GM12874 (cell line): ENCODE results near the gene PARD3B.

Experiments used
- CTCF ChIP-seq: IDR thresholded peaks from 2 replicates; pipeline ENCODE4 v1.5.1; 2011; ENCODE audit warnings: low read depth, mild to moderate bottlenecking, control low read depth, low read length, moderate library complexity; ENCODE audit not compliant: insufficient read depth

PARD3B gene

DNA sequence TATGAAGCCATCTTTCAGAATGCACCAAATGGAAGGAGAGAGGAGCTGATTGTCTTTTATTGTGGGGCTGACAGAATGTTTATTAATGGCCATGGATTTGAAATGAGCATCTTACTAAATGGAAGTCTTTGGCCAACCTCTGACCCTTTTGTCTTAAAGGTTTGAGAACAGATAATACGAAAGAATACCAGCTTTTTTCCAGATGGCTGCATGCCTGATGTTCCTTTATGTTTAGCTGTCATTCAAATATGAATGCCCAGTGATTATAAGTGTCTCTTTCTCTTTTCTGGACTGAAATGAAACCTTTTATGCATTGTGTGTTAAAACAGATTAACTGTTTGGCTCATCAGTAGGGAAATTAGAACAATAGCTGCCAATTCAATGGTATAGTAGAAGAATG lies 46.0 kb downstream of the PARD3B start:
- TF ChIP-seq CTCF = no peak

DNA sequence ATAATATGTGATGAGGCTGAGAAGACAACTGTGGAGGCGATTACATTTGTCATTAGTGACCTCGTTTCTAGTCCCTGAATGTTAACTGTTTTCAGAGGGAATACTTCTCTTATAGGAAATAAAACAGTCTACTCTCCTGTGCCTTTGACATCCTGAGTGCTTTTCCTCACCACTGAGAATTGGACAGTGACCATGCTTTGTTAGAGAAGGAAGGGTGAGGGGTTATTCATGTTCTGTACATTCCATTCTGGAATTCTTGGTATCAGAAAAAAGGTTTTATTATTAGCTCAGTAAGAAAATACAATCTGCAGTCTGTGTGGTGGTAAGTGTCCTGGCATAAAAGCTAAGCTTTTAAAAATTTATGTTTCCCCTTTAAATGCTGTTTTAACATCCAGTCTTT lies 58.8 kb downstream of the PARD3B start:
- TF ChIP-seq CTCF = no peak

DNA sequence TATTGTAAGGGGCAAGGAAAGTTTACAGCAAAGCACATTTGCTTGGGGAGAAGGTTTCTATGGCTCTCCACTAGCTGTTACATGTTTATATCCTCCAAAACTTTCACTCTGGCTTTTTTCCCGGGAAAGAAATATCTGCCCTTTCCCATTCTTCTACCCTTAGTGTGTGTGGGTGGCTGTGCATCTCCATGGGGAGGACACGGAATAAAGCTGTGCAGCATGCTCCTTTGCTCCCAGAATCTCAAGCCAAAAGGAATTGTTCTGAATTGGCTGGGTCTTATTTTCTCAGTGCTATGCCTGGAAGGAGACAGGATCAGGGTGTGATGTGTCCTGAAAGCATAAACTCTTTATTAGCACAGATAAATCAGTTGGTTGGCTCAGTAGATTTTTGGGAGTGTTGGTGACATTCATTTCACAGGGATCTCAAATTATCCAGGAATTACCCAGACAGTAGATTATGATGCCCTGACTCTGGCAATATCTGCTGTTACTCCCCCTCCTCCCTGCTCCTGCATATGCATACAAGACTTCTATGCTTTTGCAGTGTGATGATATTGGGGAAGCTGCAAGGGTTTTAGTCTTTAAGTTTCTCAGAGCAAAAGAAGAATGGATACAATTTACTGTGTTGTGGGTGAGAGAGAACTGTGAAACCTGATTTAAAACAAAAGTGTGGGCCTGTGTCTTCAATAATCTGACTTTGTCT lies 63.1 kb downstream of the PARD3B start:
- TF ChIP-seq CTCF = no peak

- TF ChIP-seq CTCF = no peak
Measured at GRCh38 chr2:204611017-204611631, 65.8 kb downstream of the PARD3B start.

DNA sequence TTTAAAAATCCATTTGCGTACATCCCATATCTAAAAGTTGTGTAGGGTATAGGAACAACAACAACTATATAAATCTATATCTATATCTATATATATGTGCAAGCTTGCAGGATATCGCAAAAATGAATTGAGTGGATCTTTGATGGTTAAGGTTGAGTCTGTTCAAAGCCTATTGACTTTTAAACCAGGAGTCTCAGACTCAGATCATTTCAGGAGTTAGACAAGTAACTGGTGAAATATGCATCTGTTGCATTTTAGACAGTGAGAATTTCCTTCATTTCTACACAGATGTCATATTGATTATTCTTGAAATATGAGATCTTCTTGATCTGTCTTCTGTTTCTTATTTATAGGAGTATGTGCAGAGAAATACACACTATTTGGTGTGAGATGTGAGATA lies 66.5 kb downstream of the PARD3B start:
- TF ChIP-seq CTCF = no peak

- TF ChIP-seq CTCF = no peak
Measured at GRCh38 chr2:204613635-204614034, 68.4 kb downstream of the PARD3B start.

- no peak for TF ChIP-seq CTCF
Measured at GRCh38 chr2:204615456-204615855, 70.2 kb downstream of the PARD3B start.

- TF ChIP-seq CTCF = no peak
Measured at GRCh38 chr2:204625135-204625534, 79.9 kb downstream of the PARD3B start.
